Measurements from ENCODE around the gene CSRNP3.

Gene CSRNP3

GRCh38 chr2:165471349-165471950, 2.0 kb downstream of the CSRNP3 start:
- DNase-seq, result no peak

GRCh38 chr2:165472922-165473321, 3.4 kb downstream of the CSRNP3 start:
- no peak for DNase-seq

GRCh38 chr2:165474619-165475276, 5.2 kb downstream of the CSRNP3 start:
- no peak for DNase-seq

- DNase-seq, result no peak
These were observed 5.9 kb downstream of the CSRNP3 start for GRCh38 chr2:165475277-165476004.

GRCh38 chr2:165479856-165480255, 10.4 kb downstream of the CSRNP3 start:
- no peak for DNase-seq

GRCh38 chr2:165494573-165494972, 25.1 kb downstream of the CSRNP3 start:
- DNase-seq, result no peak

GRCh38 chr2:165497659-165498317, 28.3 kb downstream of the CSRNP3 start:
- DNase-seq, result no peak

GRCh38 chr2:165499131-165499530, 29.6 kb downstream of the CSRNP3 start:
- no peak for DNase-seq

- DNase-seq, result no peak
These were observed 30.5 kb downstream of the CSRNP3 start for GRCh38 chr2:165500001-165500400.

- no peak for DNase-seq
These were observed 31.3 kb downstream of the CSRNP3 start for GRCh38 chr2:165500816-165501215.

GRCh38 chr2:165505514-165505913, 36.0 kb downstream of the CSRNP3 start:
- DNase-seq, result no peak

- DNase-seq, result no peak
These were observed 39.4 kb downstream of the CSRNP3 start for GRCh38 chr2:165508927-165509326.

GRCh38 chr2:165513479-165513878, 44.0 kb downstream of the CSRNP3 start:
- no peak for DNase-seq

GRCh38 chr2:165518611-165519010, 49.1 kb downstream of the CSRNP3 start:
- no peak for DNase-seq

GRCh38 chr2:165522719-165523118, 53.2 kb downstream of the CSRNP3 start:
- no peak for DNase-seq

- DNase-seq, result no peak
These were observed 55.2 kb downstream of the CSRNP3 start for GRCh38 chr2:165524720-165525119.

GRCh38 chr2:165528691-165529090, 59.2 kb downstream of the CSRNP3 start:
- DNase-seq, result no peak

- DNase-seq, result no peak
These were observed 59.6 kb downstream of the CSRNP3 start for GRCh38 chr2:165529130-165529529.

GRCh38 chr2:165533331-165533730, 63.8 kb downstream of the CSRNP3 start:
- no peak for DNase-seq

GRCh38 chr2:165535471-165535870, 66.0 kb downstream of the CSRNP3 start:
- no peak for DNase-seq

- no peak for DNase-seq
These were observed 67.5 kb downstream of the CSRNP3 start for GRCh38 chr2:165536851-165537499.

- no peak for DNase-seq
These were observed 70.5 kb downstream of the CSRNP3 start for GRCh38 chr2:165539985-165540384.

- no peak for DNase-seq
These were observed 75.4 kb downstream of the CSRNP3 start for GRCh38 chr2:165544897-165545296.

Measured in activated CD4-positive, alpha-beta T cell treated with anti-CD3 and anti-CD28 coated beads for 4 hours (primary cell).